SU-DHL-6 (cell line): ENCODE measurements around the gene EML6.
"Not testable (repeated sequence)": the region's sequence is repeated elsewhere in the genome, so short reads cannot be mapped to it uniquely, and the experiment has no call there.

ENCODE experiments used
- H2AFZ ChIP-seq: fragments of 200-600 bp; sonication (generic); 2 replicates; pipeline ENCODE4 v1.6.1; 2014; ENCODE audit warnings: low read depth, mild to moderate bottlenecking, moderate library complexity, mixed read lengths, antibody characterized with exemption, low read length; ENCODE audit not compliant: severe bottlenecking
- H3F3A ChIP-seq: fragments of 200-600 bp; shearing (Covaris generic); 2 replicates; pipeline ENCODE4 v1.6.0; 2016; ENCODE audit warnings: antibody characterized with exemption, mild to moderate bottlenecking; ENCODE audit not compliant: insufficient read depth
- H3K27ac ChIP-seq: fragments of 200-600 bp; sonication (generic); 2 replicates; pipeline ENCODE4 v1.5.1; 2016; ENCODE audit warnings: low read depth, mild to moderate bottlenecking, low read length, moderate library complexity, mixed read lengths
- H3K27me3 ChIP-seq: fragments of 200-600 bp; sonication (generic), shearing (Covaris generic); 2 replicates; pipeline ENCODE4 v1.6.0; 2014; ENCODE audit warnings: mild to moderate bottlenecking, low read length
- H3K36me3 ChIP-seq: fragments of 200-600 bp; sonication (generic); 2 replicates; pipeline ENCODE4 v1.6.1; 2014; ENCODE audit warnings: mild to moderate bottlenecking, low read length, mixed read lengths
- H3K4me2 ChIP-seq: fragments of 300-600, 200-600 bp; shearing (Covaris generic), sonication (generic); 2 replicates; pipeline ENCODE4 v1.6.0; 2014; ENCODE audit warnings: low read length, low read depth, mild to moderate bottlenecking; ENCODE audit not compliant: poor library complexity, severe bottlenecking
- H3K4me3 ChIP-seq: fragments of 200-600 bp; sonication (generic); 2 replicates; pipeline ENCODE4 v1.5.1; 2014; ENCODE audit warnings: antibody characterized with exemption, low read length, mild to moderate bottlenecking, mixed read lengths; ENCODE audit not compliant: insufficient read depth, poor library complexity, severe bottlenecking
- H3K79me2 ChIP-seq: fragments of 200-600 bp; sonication (generic); 2 replicates; pipeline ENCODE4 v1.6.1; 2014; ENCODE audit warnings: mild to moderate bottlenecking, low read length, moderate library complexity; ENCODE audit not compliant: insufficient read depth
- H3K9ac ChIP-seq: fragments of 200-600 bp; sonication (generic); 2 replicates; pipeline ENCODE4 v1.7.0; 2014; ENCODE audit warnings: mild to moderate bottlenecking, low read length
- H3K9me2 ChIP-seq: fragments of 200-600 bp; sonication (generic); replicated peaks from 2 replicates; pipeline ENCODE4 v1.6.1; 2014; ENCODE audit warnings: low read length; ENCODE audit not compliant: insufficient read depth
- H3K9me3 ChIP-seq: fragments of 200-600 bp; sonication (generic); 2 replicates; pipeline ENCODE4 v1.6.1; 2014; ENCODE audit warnings: low read length, mixed read lengths; ENCODE audit not compliant: insufficient read depth
- H4K20me1 ChIP-seq: fragments of 200-600 bp; sonication (generic); 2 replicates; pipeline ENCODE4 v1.6.1; 2014; ENCODE audit warnings: low read depth, mild to moderate bottlenecking, antibody characterized with exemption, low read length, moderate library complexity, mixed read lengths
- EZH2phosphoT487 ChIP-seq: fragments of 200-600 bp; sonication (generic), shearing (Covaris generic); conservative IDR thresholded peaks from 2 replicates; pipeline ENCODE4 v1.6.1; 2018; ENCODE audit warnings: mild to moderate bottlenecking, antibody characterized with exemption, low read length, moderate library complexity, mixed read lengths
- TF ChIP-seq, protein P1 (sequence below): fragments of 200-600 bp; sonication (generic); IDR thresholded peaks from one replicate; pipeline ENCODE4 v1.5.1; 2017; ENCODE audit warnings: antibody characterized with exemption, mild to moderate bottlenecking, low read length, moderate library complexity; ENCODE audit not compliant: insufficient read depth, poor library complexity, severe bottlenecking

EML6 gene

DNA sequence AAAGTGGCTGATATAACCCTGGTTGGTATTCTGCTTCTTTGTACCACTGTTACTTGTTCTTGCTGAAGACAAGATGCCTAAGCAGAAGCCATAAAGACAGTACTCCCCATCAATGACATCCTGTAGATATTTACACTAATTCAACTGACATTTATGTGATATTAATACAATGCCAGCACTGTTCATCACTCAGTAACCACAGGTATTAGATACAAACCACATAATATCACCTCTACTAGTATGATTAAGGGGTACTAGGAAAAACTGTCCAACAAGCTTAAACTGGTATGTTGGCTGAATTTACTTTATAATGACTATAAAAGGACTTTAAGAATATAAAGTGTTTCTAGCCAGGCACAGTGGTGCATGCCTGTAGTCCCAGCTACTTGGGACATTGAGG is 261.0 kb downstream of the EML6 start:
- Histone ChIP-seq H3K4me2 (no peak overlapping the region), H3K36me3 (peaks cover 13% of the 10 kb centered on the region), H2AFZ (no peak overlapping the region), H4K20me1 (no peaks in the 10 kb centered on the region), H3K27ac (no peak overlapping the region), H3K9me2 (no peaks in the 10 kb centered on the region), H3K4me3 (no peak overlapping the region), H3K27me3 (no peaks in the 10 kb centered on the region), H3K79me2 (peaks cover 29% of the 10 kb centered on the region), H3K9ac (no peak overlapping the region), H3F3A (peaks cover 9% of the 10 kb centered on the region; the same call in 1 of the 2 replicates), H3K9me3 (no peaks in the 10 kb centered on the region)
- TF ChIP-seq EZH2phosphoT487: no peak
- TF ChIP-seq, protein P1, sequence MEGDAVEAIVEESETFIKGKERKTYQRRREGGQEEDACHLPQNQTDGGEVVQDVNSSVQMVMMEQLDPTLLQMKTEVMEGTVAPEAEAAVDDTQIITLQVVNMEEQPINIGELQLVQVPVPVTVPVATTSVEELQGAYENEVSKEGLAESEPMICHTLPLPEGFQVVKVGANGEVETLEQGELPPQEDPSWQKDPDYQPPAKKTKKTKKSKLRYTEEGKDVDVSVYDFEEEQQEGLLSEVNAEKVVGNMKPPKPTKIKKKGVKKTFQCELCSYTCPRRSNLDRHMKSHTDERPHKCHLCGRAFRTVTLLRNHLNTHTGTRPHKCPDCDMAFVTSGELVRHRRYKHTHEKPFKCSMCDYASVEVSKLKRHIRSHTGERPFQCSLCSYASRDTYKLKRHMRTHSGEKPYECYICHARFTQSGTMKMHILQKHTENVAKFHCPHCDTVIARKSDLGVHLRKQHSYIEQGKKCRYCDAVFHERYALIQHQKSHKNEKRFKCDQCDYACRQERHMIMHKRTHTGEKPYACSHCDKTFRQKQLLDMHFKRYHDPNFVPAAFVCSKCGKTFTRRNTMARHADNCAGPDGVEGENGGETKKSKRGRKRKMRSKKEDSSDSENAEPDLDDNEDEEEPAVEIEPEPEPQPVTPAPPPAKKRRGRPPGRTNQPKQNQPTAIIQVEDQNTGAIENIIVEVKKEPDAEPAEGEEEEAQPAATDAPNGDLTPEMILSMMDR: no peak

DNA sequence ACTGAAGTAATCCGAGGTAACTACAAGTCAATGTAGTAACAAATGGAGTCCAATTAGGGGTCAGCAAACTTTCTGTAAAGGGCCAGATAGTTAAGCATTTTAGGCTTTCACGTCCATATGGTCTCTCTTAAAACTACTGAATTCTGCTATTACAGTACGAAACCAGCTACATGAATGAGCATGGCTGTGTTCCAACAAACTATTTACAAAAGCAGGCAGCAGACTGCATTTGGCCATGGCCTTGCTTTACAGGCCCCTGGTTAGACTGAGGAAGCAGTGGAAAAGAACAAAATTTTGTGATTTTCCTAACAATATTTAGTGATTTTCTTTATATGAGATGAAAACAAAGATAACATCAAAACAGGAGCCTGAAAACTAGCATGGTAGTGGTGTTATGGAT is 262.8 kb downstream of the EML6 start:
- Histone ChIP-seq H3K79me2 (peaks cover 45% of the 10 kb centered on the region), H3F3A (no peaks in the 10 kb centered on the region), H3K4me2 (no peak overlapping the region), H3K9ac (no peak overlapping the region), H3K9me2 (no peaks in the 10 kb centered on the region), H3K27ac (no peak overlapping the region), H3K36me3 (peaks cover 13% of the 10 kb centered on the region; the same call in 1 of the 2 replicates), H3K4me3 (no peak overlapping the region), H2AFZ (no peak overlapping the region), H3K9me3 (no peaks in the 10 kb centered on the region), H4K20me1 (no peaks in the 10 kb centered on the region), H3K27me3 (no peaks in the 10 kb centered on the region)
- no peak for TF ChIP-seq EZH2phosphoT487
- TF ChIP-seq, protein P1: no peak

DNA sequence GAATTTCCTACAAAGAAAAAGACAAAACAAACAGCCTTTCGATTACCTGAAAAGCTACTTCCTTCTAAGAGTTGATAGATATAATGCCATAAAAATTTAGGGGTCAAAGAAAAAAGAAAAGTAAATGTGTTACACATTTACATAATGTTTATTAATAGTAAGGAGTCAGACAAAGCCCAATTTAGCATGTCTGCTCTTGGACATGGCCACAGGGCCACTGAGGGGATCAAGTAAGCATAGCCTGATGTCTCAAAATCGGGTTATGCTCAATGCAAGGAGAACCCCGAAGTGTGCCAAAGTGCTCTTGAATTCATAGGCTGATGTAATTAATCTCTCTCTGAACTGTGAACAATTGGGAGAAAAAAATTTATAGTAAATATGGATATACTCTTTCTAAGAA is 265.1 kb downstream of the EML6 start:
- Histone ChIP-seq H3K4me2 (no peak overlapping the region), H3K36me3 (peaks cover 10% of the 10 kb centered on the region; the same call in 1 of the 2 replicates), H3K4me3 (no peak overlapping the region), H3K27ac (no peak overlapping the region), H3K9ac (no peak overlapping the region), H2AFZ (no peak overlapping the region), H3K9me2 (no peaks in the 10 kb centered on the region), H3K9me3 (no peaks in the 10 kb centered on the region), H4K20me1 (peaks cover 7% of the 10 kb centered on the region; the same call in 1 of the 2 replicates), H3F3A (no peaks in the 10 kb centered on the region), H3K27me3 (no peaks in the 10 kb centered on the region), H3K79me2 (peaks cover 67% of the 10 kb centered on the region)
- TF ChIP-seq, protein P1: no peak
- TF ChIP-seq EZH2phosphoT487: no peak

DNA sequence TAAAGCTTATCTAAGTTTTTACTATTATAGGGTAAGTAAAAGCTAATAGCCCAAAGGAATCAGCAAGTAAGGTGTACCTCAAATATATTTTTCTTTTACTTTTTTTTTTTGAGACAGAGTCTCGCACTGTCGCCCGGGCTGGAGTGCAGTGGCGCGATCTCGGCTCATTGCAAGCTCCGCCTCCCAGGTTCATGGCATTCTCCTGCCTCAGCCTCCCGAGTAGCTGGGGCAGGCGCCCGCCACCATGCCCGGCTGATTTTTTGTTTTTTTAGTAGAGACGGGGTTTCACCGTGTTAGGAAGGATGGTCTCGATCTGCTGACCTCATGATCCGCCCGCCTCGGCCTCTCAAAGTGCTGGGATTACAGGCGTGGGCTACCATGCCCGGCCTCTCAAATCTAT is 267.2 kb downstream of the EML6 start:
- not testable (repeated sequence) for H3K27me3 ChIP-seq, H3K9ac ChIP-seq, H4K20me1 ChIP-seq, H2AFZ ChIP-seq, H3K36me3 ChIP-seq, H3F3A ChIP-seq, H3K27ac ChIP-seq, H3K4me2 ChIP-seq, H3K4me3 ChIP-seq, H3K9me3 ChIP-seq, H3K9me2 ChIP-seq
- H3K79me2 ChIP-seq: peaks cover 88% of the 10 kb centered on the region
